Transverse colon (tissue), 4 donors: Measurements from ENCODE around the gene MID1.

Experiments
- EP300 ChIP-seq: sonication (generic); formaldehyde crosslinking; IDR thresholded peaks from one replicate; pipeline ENCODE4 v1.6.1; 2017; ENCODE audit warnings: antibody characterized with exemption, low read depth
- POLR2A ChIP-seq: fragments of 450-650 bp; IDR thresholded peaks from one replicate; pipeline ENCODE4 v1.6.1; 2016; ENCODE audit warnings: antibody characterized with exemption, mild to moderate bottlenecking, moderate library complexity
- POLR2AphosphoS5 ChIP-seq, 3 donors: sonication (generic); formaldehyde crosslinking; IDR thresholded peaks; one replicate each; pipeline ENCODE4 v1.6.1; 2016; ENCODE audit warnings: antibody characterized with exemption in 3 of 3
- TF ChIP-seq, protein P1 (sequence below), 5 experiments: fragments of 200-600 bp in 3 of 5; fragments of 450-650 bp in 2 of 5; sonication (generic) in 3 of 5; IDR thresholded peaks; 1 replicate in 2 of 5; 2 replicates in 3 of 5; pipeline ENCODE4 v1.5.1; 2016 to 2017; ENCODE audit warnings: antibody characterized with exemption in 5 of 5, inconsistent platforms in 3 of 5, mild to moderate bottlenecking in 2 of 5, moderate library complexity in 1 of 5

DNA sequence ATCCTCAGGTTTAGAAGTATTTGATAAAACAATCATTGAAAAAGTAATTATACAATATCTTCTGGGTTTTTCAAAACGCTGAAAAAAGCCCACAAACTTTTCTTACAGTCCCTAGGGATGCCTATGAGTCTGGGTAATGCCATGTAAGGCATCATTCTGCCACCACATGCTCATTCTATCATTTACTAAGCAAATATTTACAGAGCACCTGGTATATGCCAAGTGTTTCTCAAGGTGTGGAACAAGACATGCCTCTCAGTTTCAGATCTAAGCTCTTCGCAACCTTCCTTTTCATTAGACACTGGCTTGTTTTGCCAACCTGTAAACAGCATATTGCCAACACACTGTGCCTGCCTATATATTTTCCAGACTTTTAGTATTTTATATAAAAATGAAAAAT, 17.7 kb downstream of the MID1 start:
- TF ChIP-seq POLR2A (no peak), POLR2AphosphoS5 (IDR thresholded peaks at IDR 0.05) (no peak), EP300 (no peak)
- TF ChIP-seq, protein P1, sequence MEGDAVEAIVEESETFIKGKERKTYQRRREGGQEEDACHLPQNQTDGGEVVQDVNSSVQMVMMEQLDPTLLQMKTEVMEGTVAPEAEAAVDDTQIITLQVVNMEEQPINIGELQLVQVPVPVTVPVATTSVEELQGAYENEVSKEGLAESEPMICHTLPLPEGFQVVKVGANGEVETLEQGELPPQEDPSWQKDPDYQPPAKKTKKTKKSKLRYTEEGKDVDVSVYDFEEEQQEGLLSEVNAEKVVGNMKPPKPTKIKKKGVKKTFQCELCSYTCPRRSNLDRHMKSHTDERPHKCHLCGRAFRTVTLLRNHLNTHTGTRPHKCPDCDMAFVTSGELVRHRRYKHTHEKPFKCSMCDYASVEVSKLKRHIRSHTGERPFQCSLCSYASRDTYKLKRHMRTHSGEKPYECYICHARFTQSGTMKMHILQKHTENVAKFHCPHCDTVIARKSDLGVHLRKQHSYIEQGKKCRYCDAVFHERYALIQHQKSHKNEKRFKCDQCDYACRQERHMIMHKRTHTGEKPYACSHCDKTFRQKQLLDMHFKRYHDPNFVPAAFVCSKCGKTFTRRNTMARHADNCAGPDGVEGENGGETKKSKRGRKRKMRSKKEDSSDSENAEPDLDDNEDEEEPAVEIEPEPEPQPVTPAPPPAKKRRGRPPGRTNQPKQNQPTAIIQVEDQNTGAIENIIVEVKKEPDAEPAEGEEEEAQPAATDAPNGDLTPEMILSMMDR (IDR thresholded peaks at IDR 0.05) = no peak
